Measurements from ENCODE around the gene METRNL.
"Not testable (repeated sequence)": the region's sequence is repeated elsewhere in the genome, so short reads cannot be mapped to it uniquely, and the experiment has no call there.

The METRNL gene

GRCh38 chr17:83054518-83055125 is 24.8 kb upstream of the METRNL start:
- Histone ChIP-seq H3K36me3 (ENCODE audit: control insufficient read depth, insufficient read depth, low read length) (no peaks in the 10 kb centered on the region), H3K9me3 (ENCODE audit: control insufficient read depth, low read length) (no peaks in the 10 kb centered on the region), H3K4me1 (ENCODE audit: control insufficient read depth, insufficient read depth, low read length) (peaks cover 37% of the 10 kb centered on the region), H3K9ac (ENCODE audit: low read length) (no peak overlapping the region), H3K27me3 (ENCODE audit: control insufficient read depth, insufficient read depth, low read length) (no peaks in the 10 kb centered on the region), H3K4me3 (ENCODE audit: low read length) (no peak overlapping the region)

DNA sequence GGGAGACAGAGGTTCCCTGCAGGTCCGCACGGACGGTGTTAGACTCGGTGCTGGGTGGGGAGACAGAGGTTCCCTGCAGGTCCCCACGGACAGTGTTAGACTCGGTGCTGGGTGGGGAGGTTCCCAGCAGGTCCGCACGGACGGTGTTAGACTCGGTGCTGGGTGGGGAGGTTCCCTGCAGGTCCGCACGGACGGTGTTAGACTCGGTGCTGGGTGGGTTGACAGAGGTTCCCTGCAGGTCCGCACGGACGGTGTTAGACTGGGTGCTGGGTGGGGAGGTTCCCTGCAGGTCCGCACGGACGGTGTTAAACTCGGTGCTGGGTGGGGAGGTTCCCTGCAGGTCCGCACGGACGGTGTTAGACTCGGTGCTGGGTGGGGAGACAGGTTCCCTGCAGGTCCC is 24.2 kb upstream of the METRNL start:
- not testable (repeated sequence) for H3K36me3 ChIP-seq (ENCODE audit: control insufficient read depth, insufficient read depth, low read length); H3K9ac ChIP-seq (ENCODE audit: low read length); H3K27me3 ChIP-seq (ENCODE audit: control insufficient read depth, insufficient read depth, low read length); H3K4me3 ChIP-seq (ENCODE audit: low read length); H3K9me3 ChIP-seq (ENCODE audit: control insufficient read depth, low read length)
- peaks cover 37% of the 10 kb centered on the region for H3K4me1 ChIP-seq (ENCODE audit: control insufficient read depth, insufficient read depth, low read length)

DNA sequence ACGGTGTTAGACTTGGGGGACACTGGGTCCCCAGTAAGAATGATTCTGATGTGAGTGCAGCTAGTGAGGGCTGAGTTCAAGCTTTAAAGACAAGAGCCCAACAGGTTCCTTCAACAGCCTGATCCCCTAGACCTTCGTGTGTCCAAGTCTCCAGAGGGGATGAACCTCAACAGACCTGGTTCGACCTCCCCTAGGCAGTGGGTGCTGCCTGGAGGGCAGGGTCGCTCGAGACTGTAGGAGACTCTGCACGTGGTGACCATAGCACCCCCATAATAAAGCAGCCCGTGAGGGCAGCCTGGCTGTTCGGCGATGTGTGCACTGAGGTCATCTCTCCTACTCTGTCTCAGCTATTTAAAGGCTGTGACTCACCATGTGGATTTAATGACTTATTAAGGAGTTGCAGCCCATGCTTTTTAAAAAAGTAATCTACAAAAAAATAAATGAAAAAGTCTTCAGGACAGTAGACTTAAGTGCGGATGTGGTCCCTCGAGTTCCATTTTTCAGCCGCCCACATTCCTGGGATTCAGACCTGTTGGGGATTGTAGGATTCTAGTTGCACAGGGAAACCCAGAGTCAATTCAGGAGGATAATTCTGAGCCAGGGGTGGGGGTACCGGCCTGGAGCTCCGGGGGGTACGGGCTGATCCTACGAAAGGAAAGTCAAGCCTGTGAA is 23.4 kb upstream of the METRNL start:
- Histone ChIP-seq H3K27me3 (ENCODE audit: control insufficient read depth, insufficient read depth, low read length) (no peaks in the 10 kb centered on the region), H3K4me3 (ENCODE audit: low read length) (no peak overlapping the region), H3K9me3 (ENCODE audit: control insufficient read depth, low read length) (no peaks in the 10 kb centered on the region), H3K9ac (ENCODE audit: low read length) (peak overlapping the region; percentile 5), H3K4me1 (ENCODE audit: control insufficient read depth, insufficient read depth, low read length) (peaks cover 32% of the 10 kb centered on the region), H3K36me3 (ENCODE audit: control insufficient read depth, insufficient read depth, low read length) (no peaks in the 10 kb centered on the region)

GRCh38 chr17:83056583-83057396 is 22.6 kb upstream of the METRNL start:
- Histone ChIP-seq H3K4me3 (ENCODE audit: low read length) (no peak overlapping the region), H3K27me3 (ENCODE audit: control insufficient read depth, insufficient read depth, low read length) (no peaks in the 10 kb centered on the region), H3K36me3 (ENCODE audit: control insufficient read depth, insufficient read depth, low read length) (no peaks in the 10 kb centered on the region), H3K4me1 (ENCODE audit: control insufficient read depth, insufficient read depth, low read length) (peaks cover 32% of the 10 kb centered on the region), H3K9ac (ENCODE audit: low read length) (peak overlapping the region; percentile 5), H3K9me3 (ENCODE audit: control insufficient read depth, low read length) (no peaks in the 10 kb centered on the region)

GRCh38 chr17:83057397-83057761 is 22.0 kb upstream of the METRNL start:
- no peaks in the 10 kb centered on the region for H3K27me3 ChIP-seq (ENCODE audit: control insufficient read depth, insufficient read depth, low read length)
- no peaks in the 10 kb centered on the region for H3K9me3 ChIP-seq (ENCODE audit: control insufficient read depth, low read length)
- no peaks in the 10 kb centered on the region for H3K36me3 ChIP-seq (ENCODE audit: control insufficient read depth, insufficient read depth, low read length)
- peaks cover 27% of the 10 kb centered on the region for H3K4me1 ChIP-seq (ENCODE audit: control insufficient read depth, insufficient read depth, low read length)
- no peak overlapping the region for H3K9ac ChIP-seq (ENCODE audit: low read length)
- H3K4me3 ChIP-seq (ENCODE audit: low read length): no peak overlapping the region

DNA sequence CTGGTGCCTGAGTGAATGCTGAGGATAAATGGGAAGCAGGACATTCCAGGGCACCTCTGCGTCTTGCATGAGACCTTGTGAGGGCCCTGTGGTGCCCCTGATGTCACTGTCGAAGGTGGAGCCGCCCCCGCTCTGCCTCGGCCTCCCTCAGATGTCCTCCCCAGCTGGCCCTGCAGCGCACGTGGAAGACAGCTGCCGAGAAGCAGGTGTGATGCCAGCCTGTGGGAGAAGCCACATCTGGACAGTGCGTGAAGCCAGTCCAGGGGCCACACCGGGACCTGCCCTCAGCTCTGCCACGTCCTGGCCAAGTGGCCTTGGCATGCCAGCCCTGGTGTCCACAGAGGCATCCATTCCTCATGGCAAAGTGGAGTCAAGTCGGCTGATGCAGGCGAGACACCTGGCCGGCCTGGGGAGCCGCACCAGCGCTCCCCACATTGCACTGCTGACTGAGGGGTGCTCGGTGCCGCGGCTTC is 21.6 kb upstream of the METRNL start:
- Histone ChIP-seq H3K4me3 (ENCODE audit: low read length) (no peak overlapping the region), H3K9me3 (ENCODE audit: control insufficient read depth, low read length) (no peaks in the 10 kb centered on the region), H3K4me1 (ENCODE audit: control insufficient read depth, insufficient read depth, low read length) (peaks cover 23% of the 10 kb centered on the region), H3K27me3 (ENCODE audit: control insufficient read depth, insufficient read depth, low read length) (no peaks in the 10 kb centered on the region), H3K9ac (ENCODE audit: low read length) (no peak overlapping the region), H3K36me3 (ENCODE audit: control insufficient read depth, insufficient read depth, low read length) (no peaks in the 10 kb centered on the region)

DNA sequence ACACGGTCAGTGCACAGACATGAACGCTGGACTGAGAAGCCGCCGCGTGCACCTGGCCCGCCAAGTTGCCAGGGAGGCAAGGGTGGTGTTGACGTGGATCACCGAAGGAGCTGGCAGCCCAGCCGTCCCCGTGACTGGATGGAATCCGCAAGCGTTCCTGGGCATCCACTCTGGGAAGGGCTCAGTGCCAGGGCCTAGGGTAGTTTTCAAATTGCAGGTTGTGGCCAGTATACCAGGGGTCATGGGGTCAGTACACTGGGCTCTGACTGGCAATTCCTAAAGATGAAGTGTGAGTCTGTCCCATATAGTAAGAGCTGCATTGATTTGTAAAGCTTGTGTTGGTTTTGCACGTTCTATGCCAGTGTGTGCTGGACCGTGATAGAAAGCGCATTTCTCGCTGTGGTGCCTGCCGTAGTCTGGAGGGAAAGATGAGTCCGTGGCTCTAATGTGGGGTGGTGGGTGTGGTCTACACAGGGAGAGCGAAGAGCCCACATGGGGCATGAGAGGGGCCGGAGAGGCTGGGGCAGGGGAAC is 21.1 kb upstream of the METRNL start:
- Histone ChIP-seq H3K9me3 (ENCODE audit: control insufficient read depth, low read length) (no peaks in the 10 kb centered on the region), H3K9ac (ENCODE audit: low read length) (no peak overlapping the region), H3K4me3 (ENCODE audit: low read length) (no peak overlapping the region), H3K36me3 (ENCODE audit: control insufficient read depth, insufficient read depth, low read length) (no peaks in the 10 kb centered on the region), H3K27me3 (ENCODE audit: control insufficient read depth, insufficient read depth, low read length) (no peaks in the 10 kb centered on the region), H3K4me1 (ENCODE audit: control insufficient read depth, insufficient read depth, low read length) (peaks cover 18% of the 10 kb centered on the region)

GRCh38 chr17:83061586-83061985 is 17.8 kb upstream of the METRNL start:
- Histone ChIP-seq H3K4me3 (ENCODE audit: low read length) (no peak overlapping the region), H3K27me3 (ENCODE audit: control insufficient read depth, insufficient read depth, low read length) (no peaks in the 10 kb centered on the region), H3K9me3 (ENCODE audit: control insufficient read depth, low read length) (no peaks in the 10 kb centered on the region), H3K4me1 (ENCODE audit: control insufficient read depth, insufficient read depth, low read length) (peaks cover 12% of the 10 kb centered on the region), H3K9ac (ENCODE audit: low read length) (no peak overlapping the region), H3K36me3 (ENCODE audit: control insufficient read depth, insufficient read depth, low read length) (no peaks in the 10 kb centered on the region)

- no peaks in the 10 kb centered on the region for H3K27me3 ChIP-seq (ENCODE audit: control insufficient read depth, insufficient read depth, low read length)
- H3K9ac ChIP-seq (ENCODE audit: low read length): no peak overlapping the region
- H3K36me3 ChIP-seq (ENCODE audit: control insufficient read depth, insufficient read depth, low read length): no peaks in the 10 kb centered on the region
- no peak overlapping the region for H3K4me3 ChIP-seq (ENCODE audit: low read length)
- H3K9me3 ChIP-seq (ENCODE audit: control insufficient read depth, low read length): no peaks in the 10 kb centered on the region
- peaks cover 12% of the 10 kb centered on the region for H3K4me1 ChIP-seq (ENCODE audit: control insufficient read depth, insufficient read depth, low read length)
Observed at GRCh38 chr17:83062011-83062817, 17.2 kb upstream of the METRNL start.

- Histone ChIP-seq H3K9me3 (ENCODE audit: control insufficient read depth, low read length) (no peaks in the 10 kb centered on the region), H3K27me3 (ENCODE audit: control insufficient read depth, insufficient read depth, low read length) (no peaks in the 10 kb centered on the region), H3K4me1 (ENCODE audit: control insufficient read depth, insufficient read depth, low read length) (peaks cover 12% of the 10 kb centered on the region), H3K4me3 (ENCODE audit: low read length) (no peak overlapping the region), H3K36me3 (ENCODE audit: control insufficient read depth, insufficient read depth, low read length) (no peaks in the 10 kb centered on the region), H3K9ac (ENCODE audit: low read length) (no peak overlapping the region)
Observed at GRCh38 chr17:83062818-83063671, 16.4 kb upstream of the METRNL start.

Measured in mucosa of stomach (tissue), 1 donor.